ENCODE results near the gene MED22.

The MED22 gene

GRCh38 chr9:133371261-133371711 lies 23.4 kb upstream of the MED22 start:
- no peak for TF ChIP-seq SIN3A (IDR thresholded peaks at IDR 0.05; ENCODE audit: borderline replicate concordance, insufficient read depth, low read length)
- no peak for TF ChIP-seq FOXP2 (optimal IDR thresholded peaks at IDR 0.05; ENCODE audit: borderline replicate concordance, extremely low read depth, extremely low read length, insufficient read depth)
- no peak for TF ChIP-seq POLR2AphosphoS5 (IDR thresholded peaks at IDR 0.05; ENCODE audit: low read depth, low read length)
- no peak for TF ChIP-seq REST (IDR thresholded peaks at IDR 0.05; ENCODE audit: insufficient read depth in 1 of 2, low read depth in 2 of 2, low read length in 2 of 2)
- TF ChIP-seq TAF1 (IDR thresholded peaks at IDR 0.05; ENCODE audit: borderline replicate concordance, insufficient read depth, low read length): no peak

DNA sequence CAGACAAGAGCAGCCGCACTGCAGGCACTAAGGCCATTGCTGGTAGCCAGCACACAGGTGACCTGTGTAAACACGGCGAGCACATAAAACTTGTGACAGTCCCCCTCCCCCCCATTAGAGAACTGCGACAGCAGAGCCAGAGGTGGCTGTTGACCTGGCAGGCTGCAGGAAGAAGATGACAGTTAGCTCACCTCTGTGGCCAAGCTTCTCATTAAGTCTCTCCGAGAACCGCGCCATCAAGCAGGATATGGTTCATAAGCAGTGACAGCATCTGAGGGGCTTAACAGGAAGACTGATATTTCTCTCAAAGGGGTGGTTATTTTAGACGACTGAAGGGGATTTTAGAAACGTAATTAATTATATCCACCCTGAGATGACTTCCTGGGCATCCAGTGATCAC lies 22.8 kb upstream of the MED22 start:
- TF ChIP-seq SIN3A (IDR thresholded peaks at IDR 0.05; ENCODE audit: borderline replicate concordance, insufficient read depth, low read length) (no peak), POLR2AphosphoS5 (IDR thresholded peaks at IDR 0.05; ENCODE audit: low read depth, low read length) (no peak), FOXP2 (optimal IDR thresholded peaks at IDR 0.05; ENCODE audit: borderline replicate concordance, extremely low read depth, extremely low read length, insufficient read depth) (no peak), TAF1 (IDR thresholded peaks at IDR 0.05; ENCODE audit: borderline replicate concordance, insufficient read depth, low read length) (no peak), REST (IDR thresholded peaks at IDR 0.05; ENCODE audit: insufficient read depth in 1 of 2, low read depth in 2 of 2, low read length in 2 of 2) (no peak)

GRCh38 chr9:133369933-133370332 lies 22.0 kb upstream of the MED22 start:
- no peak for TF ChIP-seq FOXP2 (optimal IDR thresholded peaks at IDR 0.05; ENCODE audit: borderline replicate concordance, extremely low read depth, extremely low read length, insufficient read depth)
- no peak for TF ChIP-seq POLR2AphosphoS5 (IDR thresholded peaks at IDR 0.05; ENCODE audit: low read depth, low read length)
- TF ChIP-seq REST (IDR thresholded peaks at IDR 0.05; ENCODE audit: insufficient read depth in 1 of 2, low read depth in 2 of 2, low read length in 2 of 2): no peak
- TF ChIP-seq SIN3A (IDR thresholded peaks at IDR 0.05; ENCODE audit: borderline replicate concordance, insufficient read depth, low read length): no peak
- no peak for TF ChIP-seq TAF1 (IDR thresholded peaks at IDR 0.05; ENCODE audit: borderline replicate concordance, insufficient read depth, low read length)

DNA sequence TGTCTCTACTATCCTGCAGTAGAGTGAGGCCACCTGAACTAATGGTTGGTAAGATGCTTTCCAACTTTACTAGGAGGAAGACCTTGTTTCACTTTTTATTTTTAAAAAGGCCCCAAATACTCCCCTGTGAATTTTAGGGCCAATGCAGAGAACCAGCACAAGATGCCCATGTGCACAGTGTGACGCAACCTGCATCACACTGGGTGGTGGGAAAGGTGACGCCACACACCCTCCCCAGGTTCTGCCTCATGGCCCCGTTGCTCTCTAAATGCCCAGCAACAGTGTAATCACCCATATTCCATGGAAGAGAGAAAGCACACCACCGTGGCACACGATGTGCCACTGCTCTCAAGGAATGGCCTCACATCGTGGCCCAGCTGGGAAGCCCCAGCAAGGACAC lies 21.5 kb upstream of the MED22 start:
- TF ChIP-seq TAF1 (IDR thresholded peaks at IDR 0.05; ENCODE audit: borderline replicate concordance, insufficient read depth, low read length) (no peak), SIN3A (IDR thresholded peaks at IDR 0.05; ENCODE audit: borderline replicate concordance, insufficient read depth, low read length) (no peak), POLR2AphosphoS5 (IDR thresholded peaks at IDR 0.05; ENCODE audit: low read depth, low read length) (no peak), FOXP2 (optimal IDR thresholded peaks at IDR 0.05; ENCODE audit: borderline replicate concordance, extremely low read depth, extremely low read length, insufficient read depth) (no peak), REST (IDR thresholded peaks at IDR 0.05; ENCODE audit: insufficient read depth in 1 of 2, low read depth in 2 of 2, low read length in 2 of 2) (no peak)

Measured in PFSK-1 (cell line).